GM19239 (cell line): ENCODE results near the gene ALOX5AP.

Source experiments
- DNase-seq: peaks from one replicate; pipeline ENCODE4 v3.0.0; 2011; ENCODE audit warnings: low spot score; ENCODE audit not compliant: insufficient read length
- FAIRE-seq: peaks from 2 replicates; lab custom pipeline; 2011; peaks lifted over from hg19 to GRCh38; lab: Jason Lieb, UNC

The ALOX5AP gene

DNA sequence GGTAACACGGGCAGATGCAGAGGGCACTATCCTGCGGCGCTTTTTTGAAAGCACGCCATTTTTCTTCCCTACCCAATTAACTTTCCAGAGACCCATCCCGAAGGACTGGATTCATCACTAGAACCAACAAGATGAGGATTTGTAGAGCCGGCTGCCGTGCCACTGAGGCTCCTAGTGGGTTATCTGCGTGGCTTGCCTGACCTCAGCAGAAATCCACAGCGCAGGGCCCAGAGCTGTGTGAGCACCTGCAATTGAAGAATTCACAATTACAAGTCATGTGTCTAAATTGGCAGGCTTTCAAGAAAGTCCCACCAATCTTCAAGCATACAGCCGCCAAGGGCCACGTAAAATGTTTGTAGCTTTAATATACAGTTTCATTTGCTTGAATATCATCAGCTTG lies 75.5 kb downstream of the ALOX5AP start:
- DNase-seq = no peak
- no peak for FAIRE-seq
